Suprapubic skin (tissue), 4 donors: ENCODE data around the gene RBMS3.

ENCODE experiments used
- POLR2A ChIP-seq, 2 donors: fragments of 450-650 bp; IDR thresholded peaks; one replicate each; pipeline ENCODE4 v1.6.1; 2017; ENCODE audit warnings: antibody characterized with exemption in 2 of 2, mild to moderate bottlenecking in 2 of 2, moderate library complexity in 2 of 2
- POLR2AphosphoS5 ChIP-seq, 3 donors: sonication (generic); formaldehyde crosslinking; IDR thresholded peaks; one replicate each; pipeline ENCODE4 v1.6.1; 2017; ENCODE audit warnings: antibody characterized with exemption in 3 of 3

GRCh38 chr3:29239376-29239775 lies 41.5 kb upstream of the RBMS3 start:
- TF ChIP-seq POLR2AphosphoS5 (IDR thresholded peaks at IDR 0.05), result no peak
- TF ChIP-seq POLR2A (IDR thresholded peaks at IDR 0.05), result no peak
